Right lobe of liver (tissue), 4 donors: ENCODE measurements around the gene WDR88.

Source experiments
- CTCF ChIP-seq, 4 donors: fragments of 200-600 bp in 3 of 4; fragments of 450-650 bp in 1 of 4; IDR thresholded peaks; one replicate each; pipeline versions ENCODE4 v1.5.1 to v1.8.0; 2016 to 2022; ENCODE audit warnings: antibody characterized with exemption in 4 of 4, mild to moderate bottlenecking in 2 of 4
- POLR2A ChIP-seq: fragments of 450-650 bp; IDR thresholded peaks from one replicate; pipeline ENCODE4 v1.6.1; 2017; ENCODE audit warnings: antibody characterized with exemption, mild to moderate bottlenecking
- donor health status: DM: no; HTN: no; CAD: no.
- donor health status: DM: no; HTN: no; CAD: no.
- donor health status: DM: no; HTN: yes; CAD: no.

- TF ChIP-seq CTCF (IDR thresholded peaks at IDR 0.05) (no peak), POLR2A (no peak)
Observed at GRCh38 chr19:33096005-33096404, 35.9 kb upstream of the WDR88 start.
